K562 (cell line): Measurements from ENCODE around the gene FKBP8. TPM values are rescaled to one million over a fixed set of nuclear protein-coding genes. Genes with fewer than 3 reads are reported as not detected.
"Not testable (repeated sequence)": the region's sequence is repeated elsewhere in the genome, so short reads cannot be mapped to it uniquely, and the experiment has no call there.

Source experiments
- BCOR ChIP-seq: fragments of 450-650 bp; IDR thresholded peaks from 2 replicates; pipeline ENCODE4 v1.6.1; 2016
- PHF20 ChIP-seq: fragments of 450-650 bp; IDR thresholded peaks from 2 replicates; pipeline ENCODE4 v1.6.1; 2018; ENCODE audit not compliant: partially characterized antibody
- TAF7 ChIP-seq: fragments of 450-650 bp; IDR thresholded peaks from 2 replicates; pipeline ENCODE4 v1.6.1; 2016; ENCODE audit warnings: missing genetic modification characterization, missing compliant biosample characterization
- TRIM24 ChIP-seq, 2 experiments: fragments of 450-650 bp; IDR thresholded peaks; 2 replicates each; pipeline ENCODE4 v1.6.1; 2016
- polyA plus RNA-seq, 8 experiments: library from polyadenylated mRNA; depleted of rRNA in 4 of 8; stranded (reverse) in 5 of 8; unstranded in 3 of 8; fragments of >200 nt; fragmentation: Nextera tagmentation in 2 of 8; fragmentation: Illumina TruSeq in 1 of 8; extraction: Ambion mirVana in 2 of 8; extraction: Trizol in 1 of 8; gene quantifications; 2 replicates each; pipeline versions ENCODE4 v1.2.1 to v1.2.3, GENCODE V29; 2011 to 2014; ENCODE audit warnings: inconsistent platforms in 1 of 8, missing spikeins in 1 of 8
- total RNA-seq, 7 experiments: library from RNA; depleted of rRNA in 6 of 7; stranded (reverse); fragments of >200 nt in 6 of 7; fragmentation: Illumina TruSeq in 2 of 7; extraction: Trizol in 2 of 7; gene quantifications; 2 replicates each; pipeline versions ENCODE4 v1.2.1 to v1.2.3, GENCODE V29; 2011 to 2021; ENCODE audit warnings: low replicate concordance in 1 of 7
- TF ChIP-seq, protein P1 (sequence below), 2 experiments: fragments of 450-650 bp in 1 of 2; sonication (generic) in 1 of 2; formaldehyde crosslinking in 1 of 2; IDR thresholded peaks; 2 replicates each; pipeline versions ENCODE4 v1.7.1 to v1.9.0; 2016 to 2022; ENCODE audit warnings: inconsistent platforms in 1 of 2, mild to moderate bottlenecking in 1 of 2, missing genetic modification reagents in 1 of 2

Gene FKBP8
- total and polyA plus RNA-seq, 9 of the 15 experiments (the other 6 are each of a cell fraction or from before 2014, with no cell fraction given): 0.46 to 236 (median 104) TPM

DNA sequence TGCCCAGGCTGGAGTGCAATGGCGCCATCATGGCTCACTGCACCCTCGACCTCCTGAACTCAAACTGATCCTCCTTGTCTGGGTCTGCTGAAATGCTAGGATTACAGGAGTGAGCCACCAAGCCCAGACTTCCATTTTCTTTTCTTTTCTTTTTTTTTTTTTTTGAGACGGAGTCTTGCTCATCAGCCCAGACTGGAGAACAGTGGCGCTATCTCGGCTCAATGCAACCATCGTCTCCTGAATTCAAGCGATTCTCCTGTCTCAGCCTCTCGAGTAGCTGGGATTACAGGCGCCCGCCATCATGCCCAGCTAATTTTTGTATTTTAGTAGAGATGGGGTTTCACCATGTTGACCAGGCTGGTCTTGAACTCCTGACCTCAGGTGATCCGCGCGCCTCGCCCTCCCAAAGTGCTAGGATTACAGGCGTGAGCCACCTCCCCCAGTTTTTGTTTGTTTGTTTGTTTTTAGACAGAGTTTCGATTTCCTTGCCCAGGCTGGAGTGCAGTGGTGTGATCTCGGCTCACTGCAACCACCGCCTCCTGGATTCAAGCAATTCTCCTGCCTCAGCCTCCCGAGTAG is 20.4 kb downstream of the FKBP8 start (continued):
- 0 out of 2 replicates have a peak, but pooled peaks have one; percentile 11 for TF ChIP-seq TAF7
- peak; percentile 39 to 56; a peak in 2 of 4 replicates for TF ChIP-seq TRIM24 (IDR thresholded peaks at IDR 0.05)
- TF ChIP-seq PHF20: peak; percentile 28
- peak; percentile 99 for TF ChIP-seq BCOR
- TF ChIP-seq, protein P1, sequence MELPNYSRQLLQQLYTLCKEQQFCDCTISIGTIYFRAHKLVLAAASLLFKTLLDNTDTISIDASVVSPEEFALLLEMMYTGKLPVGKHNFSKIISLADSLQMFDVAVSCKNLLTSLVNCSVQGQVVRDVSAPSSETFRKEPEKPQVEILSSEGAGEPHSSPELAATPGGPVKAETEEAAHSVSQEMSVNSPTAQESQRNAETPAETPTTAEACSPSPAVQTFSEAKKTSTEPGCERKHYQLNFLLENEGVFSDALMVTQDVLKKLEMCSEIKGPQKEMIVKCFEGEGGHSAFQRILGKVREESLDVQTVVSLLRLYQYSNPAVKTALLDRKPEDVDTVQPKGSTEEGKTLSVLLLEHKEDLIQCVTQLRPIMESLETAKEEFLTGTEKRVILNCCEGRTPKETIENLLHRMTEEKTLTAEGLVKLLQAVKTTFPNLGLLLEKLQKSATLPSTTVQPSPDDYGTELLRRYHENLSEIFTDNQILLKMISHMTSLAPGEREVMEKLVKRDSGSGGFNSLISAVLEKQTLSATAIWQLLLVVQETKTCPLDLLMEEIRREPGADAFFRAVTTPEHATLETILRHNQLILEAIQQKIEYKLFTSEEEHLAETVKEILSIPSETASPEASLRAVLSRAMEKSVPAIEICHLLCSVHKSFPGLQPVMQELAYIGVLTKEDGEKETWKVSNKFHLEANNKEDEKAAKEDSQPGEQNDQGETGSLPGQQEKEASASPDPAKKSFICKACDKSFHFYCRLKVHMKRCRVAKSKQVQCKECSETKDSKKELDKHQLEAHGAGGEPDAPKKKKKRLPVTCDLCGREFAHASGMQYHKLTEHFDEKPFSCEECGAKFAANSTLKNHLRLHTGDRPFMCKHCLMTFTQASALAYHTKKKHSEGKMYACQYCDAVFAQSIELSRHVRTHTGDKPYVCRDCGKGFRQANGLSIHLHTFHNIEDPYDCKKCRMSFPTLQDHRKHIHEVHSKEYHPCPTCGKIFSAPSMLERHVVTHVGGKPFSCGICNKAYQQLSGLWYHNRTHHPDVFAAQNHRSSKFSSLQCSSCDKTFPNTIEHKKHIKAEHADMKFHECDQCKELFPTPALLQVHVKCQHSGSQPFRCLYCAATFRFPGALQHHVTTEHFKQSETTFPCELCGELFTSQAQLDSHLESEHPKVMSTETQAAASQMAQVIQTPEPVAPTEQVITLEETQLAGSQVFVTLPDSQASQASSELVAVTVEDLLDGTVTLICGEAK (IDR thresholded peaks at IDR 0.05): peak; percentile 32; the same call in 1 of the 2 replicates
- TF ChIP-seq, protein P1 (CRISPR knock-in tag; IDR thresholded peaks at IDR 0.05): not testable (repeated sequence)
